Activated CD8-positive, alpha-beta memory T cell treated with anti-CD3 and anti-CD28 coated beads, Interleukin-2, amount 50 U/mL, for 4 hours (primary cell): ENCODE measurements around the gene GBP2.

Experiments
- DNase-seq: peaks from one replicate; pipeline ENCODE4 v3.0.0-alpha.2; 2020

The GBP2 gene

DNA sequence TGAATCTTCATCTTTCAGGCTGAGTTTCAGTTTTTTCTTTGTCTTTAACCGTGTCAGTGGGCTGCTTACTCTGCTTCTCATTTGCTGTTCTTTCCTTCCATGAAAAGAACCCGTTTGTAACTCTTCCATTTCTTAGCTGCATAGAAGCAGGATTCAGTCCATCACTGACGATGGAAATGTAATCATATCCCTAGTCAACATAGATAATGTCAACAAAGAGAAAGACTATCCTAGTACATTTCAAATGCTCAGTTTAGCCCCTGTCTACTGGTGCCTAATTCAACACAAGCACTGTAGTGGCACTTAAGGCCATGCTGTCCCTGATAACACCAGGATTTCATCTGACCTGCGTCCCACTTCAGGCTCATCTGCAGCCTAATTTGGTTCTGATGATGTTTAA is 61.3 kb downstream of the GBP2 start:
- DNase-seq: no peak

DNA sequence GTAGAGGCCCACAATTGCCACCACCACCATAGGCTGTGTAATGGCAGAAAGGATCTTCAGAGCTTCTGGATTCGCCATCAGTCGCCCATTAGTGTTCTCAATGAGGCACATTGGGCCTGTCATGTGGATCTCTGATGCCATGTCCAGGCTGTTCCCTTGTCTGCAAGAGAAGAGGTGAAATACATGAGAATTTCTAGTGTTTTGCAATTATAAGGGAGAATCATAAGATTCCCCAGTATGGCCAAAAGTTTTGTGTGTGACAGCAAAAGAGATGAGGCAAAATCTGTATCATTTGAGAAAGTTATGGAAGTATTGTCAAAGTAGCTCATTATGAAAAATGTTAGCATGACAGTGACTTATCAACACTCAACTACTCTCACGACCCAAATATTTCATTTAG is 62.8 kb downstream of the GBP2 start:
- no peak for DNase-seq

DNA sequence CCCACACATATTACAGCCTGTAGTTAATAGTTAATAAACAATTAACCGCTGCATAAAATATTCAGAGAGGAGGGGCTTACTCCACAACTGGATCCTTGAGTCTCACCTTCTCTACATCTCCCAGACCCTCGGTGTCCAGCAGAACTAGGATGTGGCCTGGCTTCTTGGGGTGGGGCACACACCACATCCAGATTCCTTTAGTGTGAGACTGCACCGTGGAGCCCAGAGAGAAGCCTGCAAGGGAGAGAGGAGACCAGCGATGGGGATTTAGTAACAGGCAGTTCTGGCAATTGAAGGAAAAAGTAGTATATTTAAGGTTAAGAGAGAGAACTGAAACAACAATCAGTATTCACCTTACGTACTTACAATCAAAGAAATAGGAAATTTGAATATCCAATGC is 65.8 kb downstream of the GBP2 start:
- no peak for DNase-seq
